ENCODE results near the gene RBBP6.

RBBP6 gene

GRCh38 chr16:24505959-24506358, 33.4 kb upstream of the RBBP6 start:
- FAIRE-seq, result no peak
- DNase-seq (ENCODE audit: insufficient read length, low spot score), result no peak

GRCh38 chr16:24507959-24508480, 31.3 kb upstream of the RBBP6 start:
- TF ChIP-seq POLR2AphosphoS5 (IDR thresholded peaks at IDR 0.05; ENCODE audit: low read depth, low read length), result no peak
- no peak for TF ChIP-seq TAF1 (IDR thresholded peaks at IDR 0.05; ENCODE audit: low read depth, low read length)
- TF ChIP-seq POLR2A (IDR thresholded peaks at IDR 0.05; ENCODE audit: low read depth, low read length), result no peak
- no peak for TF ChIP-seq POU2F2 (IDR thresholded peaks at IDR 0.05; ENCODE audit: low read depth, low read length)
- TF ChIP-seq SPI1 (IDR thresholded peaks at IDR 0.05; ENCODE audit: low read depth, low read length), result no peak
- TF ChIP-seq PAX5 (IDR thresholded peaks at IDR 0.05; ENCODE audit: insufficient read depth, low read length, severe bottlenecking), result no peak
- DNase-seq (ENCODE audit: insufficient read length, low spot score) (no peak), FAIRE-seq (no peak)

More at GRCh38 chr16:24505959-24506358, 33.4 kb upstream of the RBBP6 start:
- TF ChIP-seq POLR2AphosphoS5 (IDR thresholded peaks at IDR 0.05; ENCODE audit: low read depth, low read length), result no peak
- TF ChIP-seq SPI1 (IDR thresholded peaks at IDR 0.05; ENCODE audit: low read depth, low read length), result no peak
- no peak for TF ChIP-seq TAF1 (IDR thresholded peaks at IDR 0.05; ENCODE audit: low read depth, low read length)
- no peak for TF ChIP-seq PAX5 (IDR thresholded peaks at IDR 0.05; ENCODE audit: insufficient read depth, low read length, severe bottlenecking)
- TF ChIP-seq POU2F2 (IDR thresholded peaks at IDR 0.05; ENCODE audit: low read depth, low read length), result no peak
- TF ChIP-seq POLR2A (IDR thresholded peaks at IDR 0.05; ENCODE audit: low read depth, low read length), result no peak

GRCh38 chr16:24508614-24509013, 30.8 kb upstream of the RBBP6 start:
- FAIRE-seq, result no peak
- DNase-seq (ENCODE audit: insufficient read length, low spot score), result no peak
- TF ChIP-seq POLR2AphosphoS5 (IDR thresholded peaks at IDR 0.05; ENCODE audit: low read depth, low read length) (no peak), SPI1 (IDR thresholded peaks at IDR 0.05; ENCODE audit: low read depth, low read length) (no peak), POU2F2 (IDR thresholded peaks at IDR 0.05; ENCODE audit: low read depth, low read length) (no peak), POLR2A (IDR thresholded peaks at IDR 0.05; ENCODE audit: low read depth, low read length) (no peak), PAX5 (IDR thresholded peaks at IDR 0.05; ENCODE audit: insufficient read depth, low read length, severe bottlenecking) (no peak), TAF1 (IDR thresholded peaks at IDR 0.05; ENCODE audit: low read depth, low read length) (no peak)

- DNase-seq (ENCODE audit: insufficient read length, low spot score), result no peak
- TF ChIP-seq POU2F2 (IDR thresholded peaks at IDR 0.05; ENCODE audit: low read depth, low read length), result no peak
- TF ChIP-seq TAF1 (IDR thresholded peaks at IDR 0.05; ENCODE audit: low read depth, low read length), result no peak
- FAIRE-seq, result no peak
These were observed 29.8 kb upstream of the RBBP6 start for GRCh38 chr16:24509536-24509935.

- FAIRE-seq (no peak), DNase-seq (ENCODE audit: insufficient read length, low spot score) (no peak)
- TF ChIP-seq POLR2AphosphoS5 (IDR thresholded peaks at IDR 0.05; ENCODE audit: low read depth, low read length) (no peak), POLR2A (IDR thresholded peaks at IDR 0.05; ENCODE audit: low read depth, low read length) (no peak), SPI1 (IDR thresholded peaks at IDR 0.05; ENCODE audit: low read depth, low read length) (no peak), PAX5 (IDR thresholded peaks at IDR 0.05; ENCODE audit: insufficient read depth, low read length, severe bottlenecking) (no peak), POU2F2 (IDR thresholded peaks at IDR 0.05; ENCODE audit: low read depth, low read length) (no peak), TAF1 (IDR thresholded peaks at IDR 0.05; ENCODE audit: low read depth, low read length) (no peak)
These were observed 28.2 kb upstream of the RBBP6 start for GRCh38 chr16:24511174-24511573.

GRCh38 chr16:24511792-24512191, 27.6 kb upstream of the RBBP6 start:
- TF ChIP-seq POLR2A (IDR thresholded peaks at IDR 0.05; ENCODE audit: low read depth, low read length), result no peak
- no peak for TF ChIP-seq SPI1 (IDR thresholded peaks at IDR 0.05; ENCODE audit: low read depth, low read length)
- no peak for TF ChIP-seq PAX5 (IDR thresholded peaks at IDR 0.05; ENCODE audit: insufficient read depth, low read length, severe bottlenecking)
- TF ChIP-seq TAF1 (IDR thresholded peaks at IDR 0.05; ENCODE audit: low read depth, low read length), result no peak
- TF ChIP-seq POU2F2 (IDR thresholded peaks at IDR 0.05; ENCODE audit: low read depth, low read length), result no peak
- TF ChIP-seq POLR2AphosphoS5 (IDR thresholded peaks at IDR 0.05; ENCODE audit: low read depth, low read length), result no peak
- no peak for FAIRE-seq

GRCh38 chr16:24514096-24514495, 25.3 kb upstream of the RBBP6 start:
- no peak for FAIRE-seq
- TF ChIP-seq SPI1 (IDR thresholded peaks at IDR 0.05; ENCODE audit: low read depth, low read length) (no peak), TAF1 (IDR thresholded peaks at IDR 0.05; ENCODE audit: low read depth, low read length) (no peak), POU2F2 (IDR thresholded peaks at IDR 0.05; ENCODE audit: low read depth, low read length) (no peak), POLR2AphosphoS5 (IDR thresholded peaks at IDR 0.05; ENCODE audit: low read depth, low read length) (no peak), PAX5 (IDR thresholded peaks at IDR 0.05; ENCODE audit: insufficient read depth, low read length, severe bottlenecking) (no peak), POLR2A (IDR thresholded peaks at IDR 0.05; ENCODE audit: low read depth, low read length) (no peak)
- DNase-seq (ENCODE audit: insufficient read length, low spot score), result no peak

More at GRCh38 chr16:24511792-24512191, 27.6 kb upstream of the RBBP6 start:
- DNase-seq (ENCODE audit: insufficient read length, low spot score), result no peak

- no peak for DNase-seq (ENCODE audit: insufficient read length, low spot score)
- TF ChIP-seq POU2F2 (IDR thresholded peaks at IDR 0.05; ENCODE audit: low read depth, low read length) (no peak), SPI1 (IDR thresholded peaks at IDR 0.05; ENCODE audit: low read depth, low read length) (no peak)
- no peak for FAIRE-seq
These were observed 24.2 kb upstream of the RBBP6 start for GRCh38 chr16:24515186-24515585.

GRCh38 chr16:24516900-24517669, 22.3 kb upstream of the RBBP6 start:
- DNase-seq (ENCODE audit: insufficient read length, low spot score) (peak; percentile 39), FAIRE-seq (peak; percentile 43)
- no peak for TF ChIP-seq POU2F2 (IDR thresholded peaks at IDR 0.05; ENCODE audit: low read depth, low read length)
- TF ChIP-seq TAF1 (IDR thresholded peaks at IDR 0.05; ENCODE audit: low read depth, low read length), result no peak
- no peak for TF ChIP-seq POLR2A (IDR thresholded peaks at IDR 0.05; ENCODE audit: low read depth, low read length)
- no peak for TF ChIP-seq SPI1 (IDR thresholded peaks at IDR 0.05; ENCODE audit: low read depth, low read length)
- TF ChIP-seq PAX5 (IDR thresholded peaks at IDR 0.05; ENCODE audit: insufficient read depth, low read length, severe bottlenecking), result no peak
- no peak for TF ChIP-seq POLR2AphosphoS5 (IDR thresholded peaks at IDR 0.05; ENCODE audit: low read depth, low read length)

- FAIRE-seq (no peak), DNase-seq (ENCODE audit: insufficient read length, low spot score) (no peak)
- TF ChIP-seq POU2F2 (IDR thresholded peaks at IDR 0.05; ENCODE audit: low read depth, low read length) (no peak), SPI1 (IDR thresholded peaks at IDR 0.05; ENCODE audit: low read depth, low read length) (no peak)
These were observed 20.9 kb upstream of the RBBP6 start for GRCh38 chr16:24518498-24518897.

Measured in GM12891 (cell line).